Muscle layer of colon (tissue), 2 donors: ENCODE data around the gene SACM1L.

Experiments used
- H3K27ac ChIP-seq: one replicate; pipeline ENCODE4 v1.7.0; 2013; ENCODE audit warnings: low read depth, mild to moderate bottlenecking, low read length, moderate library complexity
- H3K27me3 ChIP-seq, 2 donors: one replicate each; pipeline ENCODE4 v1.7.0; 2013; ENCODE audit warnings: low read length in 2 of 2, mild to moderate bottlenecking in 2 of 2; ENCODE audit not compliant: insufficient read depth in 2 of 2, control insufficient read depth in 1 of 2
- H3K36me3 ChIP-seq: one replicate; pipeline ENCODE4 v1.7.0; 2013; ENCODE audit warnings: mild to moderate bottlenecking, low read length; ENCODE audit not compliant: insufficient read depth
- H3K4me1 ChIP-seq: one replicate; pipeline ENCODE4 v1.7.0; 2013; ENCODE audit warnings: mild to moderate bottlenecking, low read length; ENCODE audit not compliant: insufficient read depth
- H3K4me3 ChIP-seq, 2 donors: one replicate each; pipeline ENCODE4 v1.7.0; 2013; ENCODE audit warnings: low read length in 2 of 2, low read depth in 1 of 2, mild to moderate bottlenecking in 1 of 2, moderate library complexity in 1 of 2
- H3K9ac ChIP-seq: one replicate; pipeline ENCODE4 v1.7.0; 2013; ENCODE audit warnings: low read length
- H3K9me3 ChIP-seq: one replicate; pipeline ENCODE4 v1.7.0; 2013; ENCODE audit warnings: mild to moderate bottlenecking, low read length
- donor health status: abdominal sarcoma.
- donor health status: Adenocarcinoma of cecum.

The SACM1L gene

GRCh38 chr3:45775571-45776300, 86.5 kb downstream of the SACM1L start:
- H3K27ac ChIP-seq: no peak overlapping the region
- H3K36me3 ChIP-seq: no peaks in the 10 kb centered on the region
- no peak overlapping the region for H3K4me3 ChIP-seq
- no peaks in the 10 kb centered on the region for H3K9me3 ChIP-seq
- no peaks in the 10 kb centered on the region for H3K27me3 ChIP-seq
- H3K4me1 ChIP-seq: no peaks in the 10 kb centered on the region
- no peak overlapping the region for H3K9ac ChIP-seq

- H3K36me3 ChIP-seq: no peaks in the 10 kb centered on the region
- H3K9ac ChIP-seq: no peak overlapping the region
- H3K4me1 ChIP-seq: no peaks in the 10 kb centered on the region
- H3K9me3 ChIP-seq: no peaks in the 10 kb centered on the region
- H3K27me3 ChIP-seq: no peaks in the 10 kb centered on the region
- H3K27ac ChIP-seq: no peak overlapping the region
- H3K4me3 ChIP-seq: no peak overlapping the region
Measured at GRCh38 chr3:45776301-45776595, 87.1 kb downstream of the SACM1L start.

DNA sequence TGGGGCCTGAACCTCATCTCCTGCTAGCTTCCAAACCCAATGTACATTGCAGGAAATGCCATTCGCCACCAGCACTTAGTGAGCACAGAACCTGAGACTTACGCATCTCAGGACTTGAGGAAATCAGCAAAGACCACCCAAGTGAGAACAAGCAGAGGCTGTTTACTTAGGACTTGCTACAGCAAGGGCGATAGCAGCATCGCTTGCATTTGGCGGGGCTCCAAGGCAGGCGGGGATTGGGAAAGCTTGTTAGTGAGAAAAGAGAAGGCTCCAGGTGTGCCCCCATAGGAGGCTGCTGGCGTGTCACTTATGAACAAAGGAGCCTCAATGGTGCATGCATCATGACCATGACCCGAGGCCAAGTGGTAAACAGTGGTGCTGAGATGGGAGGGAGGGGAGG, 87.4 kb downstream of the SACM1L start:
- Histone ChIP-seq H3K27me3 (no peaks in the 10 kb centered on the region), H3K9me3 (no peaks in the 10 kb centered on the region), H3K4me1 (no peaks in the 10 kb centered on the region), H3K9ac (no peak overlapping the region), H3K36me3 (no peaks in the 10 kb centered on the region), H3K27ac (no peak overlapping the region), H3K4me3 (no peak overlapping the region)

- no peaks in the 10 kb centered on the region for H3K9me3 ChIP-seq
- H3K36me3 ChIP-seq: no peaks in the 10 kb centered on the region
- H3K27ac ChIP-seq: no peak overlapping the region
- no peaks in the 10 kb centered on the region for H3K4me1 ChIP-seq
- H3K4me3 ChIP-seq: no peak overlapping the region
- H3K27me3 ChIP-seq: no peaks in the 10 kb centered on the region
- no peak overlapping the region for H3K9ac ChIP-seq
Measured at GRCh38 chr3:45777111-45777745, 88.0 kb downstream of the SACM1L start.

GRCh38 chr3:45777746-45778386, 88.7 kb downstream of the SACM1L start:
- no peaks in the 10 kb centered on the region for H3K36me3 ChIP-seq
- H3K9ac ChIP-seq: no peak overlapping the region
- H3K27me3 ChIP-seq: no peaks in the 10 kb centered on the region
- no peaks in the 10 kb centered on the region for H3K9me3 ChIP-seq
- no peak overlapping the region for H3K4me3 ChIP-seq
- H3K4me1 ChIP-seq: no peaks in the 10 kb centered on the region
- H3K27ac ChIP-seq: no peak overlapping the region

DNA sequence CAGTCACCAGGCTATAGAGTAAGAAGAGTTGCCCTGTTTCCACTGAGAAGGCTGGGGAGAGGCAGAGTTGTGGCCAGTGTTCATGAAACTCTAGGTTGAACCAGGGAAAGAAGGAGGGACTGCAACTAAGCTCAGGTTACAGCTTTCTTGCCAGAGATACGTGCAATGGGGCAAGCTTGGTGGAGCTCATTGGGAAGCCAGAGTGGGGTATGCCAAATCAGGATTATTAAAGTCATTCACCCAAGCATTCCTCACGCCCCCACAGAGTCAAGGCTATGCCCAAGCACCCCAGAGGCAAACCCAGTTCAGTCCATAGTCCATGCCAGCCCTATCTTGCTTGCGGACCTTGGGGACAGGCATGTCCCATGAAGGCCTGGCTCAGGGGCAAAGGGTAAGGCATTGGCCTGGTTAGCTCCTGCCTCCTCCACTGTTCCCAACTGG, 89.6 kb downstream of the SACM1L start:
- Histone ChIP-seq H3K4me3 (no peak overlapping the region), H3K9ac (no peak overlapping the region), H3K27me3 (no peaks in the 10 kb centered on the region), H3K4me1 (no peaks in the 10 kb centered on the region), H3K27ac (no peak overlapping the region), H3K9me3 (no peaks in the 10 kb centered on the region), H3K36me3 (no peaks in the 10 kb centered on the region)

DNA sequence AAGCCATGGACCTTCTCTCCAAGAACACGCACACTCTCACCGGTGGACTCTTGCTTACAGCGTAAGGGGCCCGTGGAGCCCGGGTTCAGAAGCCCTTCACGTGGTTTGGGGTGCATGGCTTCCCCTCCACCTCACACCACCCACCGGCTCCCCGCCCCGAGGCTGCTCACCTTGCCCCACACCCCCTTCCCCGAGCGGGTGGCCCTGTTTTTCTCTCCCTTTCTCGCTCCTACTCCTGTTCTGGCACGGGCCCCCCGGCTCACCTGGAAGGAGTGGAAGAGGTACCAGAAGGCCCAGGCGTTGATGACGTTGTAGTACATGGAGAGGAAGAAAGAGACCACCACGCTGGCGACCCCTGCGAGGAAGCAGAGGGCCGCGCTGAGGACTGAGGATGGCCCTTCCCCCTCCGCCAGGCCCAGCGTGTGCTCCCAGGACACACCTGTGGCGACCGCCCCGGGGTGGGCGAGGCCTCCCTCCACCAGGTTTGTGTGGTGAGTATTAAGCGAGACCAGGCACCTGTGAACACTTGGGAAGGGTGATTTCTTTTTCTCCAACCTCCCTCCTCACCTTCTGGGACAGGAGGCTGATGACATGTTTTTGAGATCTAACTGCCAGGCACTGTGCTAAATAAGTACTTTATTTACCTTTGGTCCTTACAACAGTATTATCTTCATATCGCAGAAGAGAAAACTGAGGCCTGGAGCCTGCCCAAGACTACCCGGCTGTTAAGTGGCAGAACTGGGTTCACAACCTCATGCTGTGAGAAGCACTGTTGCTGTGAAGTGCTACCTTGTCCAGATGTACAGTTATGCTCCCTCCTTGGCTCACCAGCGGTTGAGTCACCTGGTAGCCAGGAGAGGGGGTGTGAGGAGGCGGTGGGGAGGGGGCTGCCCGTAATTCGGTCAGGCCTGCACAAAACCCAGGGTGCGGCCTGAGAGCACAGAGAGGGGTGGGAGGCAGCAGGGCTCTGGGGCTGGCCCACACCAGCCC, 90.8 kb downstream of the SACM1L start:
- H3K36me3 ChIP-seq: no peaks in the 10 kb centered on the region
- no peaks in the 10 kb centered on the region for H3K4me1 ChIP-seq
- no peaks in the 10 kb centered on the region for H3K27me3 ChIP-seq
- no peak overlapping the region for H3K4me3 ChIP-seq
- H3K9me3 ChIP-seq: no peaks in the 10 kb centered on the region
- H3K27ac ChIP-seq: no peak overlapping the region
- H3K9ac ChIP-seq: no peak overlapping the region

GRCh38 chr3:45781271-45781670, 92.1 kb downstream of the SACM1L start:
- H3K27ac ChIP-seq: no peak overlapping the region
- no peaks in the 10 kb centered on the region for H3K9me3 ChIP-seq
- H3K4me1 ChIP-seq: no peaks in the 10 kb centered on the region
- no peak overlapping the region for H3K4me3 ChIP-seq
- no peak overlapping the region for H3K9ac ChIP-seq
- no peaks in the 10 kb centered on the region for H3K27me3 ChIP-seq
- no peaks in the 10 kb centered on the region for H3K36me3 ChIP-seq

DNA sequence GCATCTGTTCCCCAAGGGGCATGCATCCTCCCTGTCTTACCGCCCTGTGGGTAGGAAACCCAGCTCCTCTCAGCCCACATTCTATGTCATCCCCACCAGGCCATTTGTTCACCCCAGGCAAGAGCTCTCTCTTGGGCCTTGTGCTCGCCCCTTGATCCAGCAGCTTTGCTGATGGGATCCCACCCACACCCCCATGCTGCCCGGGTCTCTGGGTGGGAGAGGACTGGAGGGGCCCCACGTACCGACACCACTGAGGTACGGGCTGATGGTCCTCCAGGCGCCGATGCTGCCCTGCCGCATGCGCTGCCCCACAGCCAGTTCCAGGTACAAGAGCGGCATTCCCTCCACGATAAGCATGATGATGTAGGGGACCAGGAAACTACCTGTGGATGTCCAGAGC, 92.6 kb downstream of the SACM1L start:
- no peaks in the 10 kb centered on the region for H3K4me1 ChIP-seq
- H3K27ac ChIP-seq: no peak overlapping the region
- no peaks in the 10 kb centered on the region for H3K36me3 ChIP-seq
- no peak overlapping the region for H3K9ac ChIP-seq
- H3K4me3 ChIP-seq: no peak overlapping the region
- no peaks in the 10 kb centered on the region for H3K27me3 ChIP-seq
- no peaks in the 10 kb centered on the region for H3K9me3 ChIP-seq

- H3K4me1 ChIP-seq: no peaks in the 10 kb centered on the region
- H3K27me3 ChIP-seq: no peaks in the 10 kb centered on the region
- H3K9me3 ChIP-seq: no peaks in the 10 kb centered on the region
- H3K4me3 ChIP-seq: no peak overlapping the region
- H3K9ac ChIP-seq: no peak overlapping the region
- H3K36me3 ChIP-seq: no peaks in the 10 kb centered on the region
- no peak overlapping the region for H3K27ac ChIP-seq
Measured at GRCh38 chr3:45782381-45782780, 93.2 kb downstream of the SACM1L start.

DNA sequence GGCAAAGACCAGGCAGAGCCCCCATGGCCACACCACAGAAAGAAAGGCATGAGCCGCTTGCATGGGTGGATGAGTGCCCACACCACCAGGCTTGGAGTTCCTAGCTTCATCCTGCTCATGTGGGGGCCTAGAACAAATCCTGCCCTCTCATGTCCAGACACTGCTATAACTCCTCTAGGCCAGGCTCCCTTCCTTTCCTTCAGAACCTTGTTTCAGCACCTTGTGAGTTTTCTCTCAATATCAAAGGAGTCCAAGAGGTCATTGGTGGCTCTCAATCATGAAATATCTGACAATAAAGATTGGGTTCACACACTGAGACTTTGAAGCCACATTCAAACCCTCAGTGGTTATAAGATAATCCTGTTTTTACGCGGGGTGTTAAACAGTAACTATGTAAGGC, 94.5 kb downstream of the SACM1L start:
- Histone ChIP-seq H3K4me3 (no peak overlapping the region), H3K9me3 (no peaks in the 10 kb centered on the region), H3K9ac (no peak overlapping the region), H3K36me3 (no peaks in the 10 kb centered on the region), H3K4me1 (no peaks in the 10 kb centered on the region), H3K27ac (no peak overlapping the region), H3K27me3 (no peaks in the 10 kb centered on the region)
